Measurements from ENCODE around the gene CLEC19A.

DNA sequence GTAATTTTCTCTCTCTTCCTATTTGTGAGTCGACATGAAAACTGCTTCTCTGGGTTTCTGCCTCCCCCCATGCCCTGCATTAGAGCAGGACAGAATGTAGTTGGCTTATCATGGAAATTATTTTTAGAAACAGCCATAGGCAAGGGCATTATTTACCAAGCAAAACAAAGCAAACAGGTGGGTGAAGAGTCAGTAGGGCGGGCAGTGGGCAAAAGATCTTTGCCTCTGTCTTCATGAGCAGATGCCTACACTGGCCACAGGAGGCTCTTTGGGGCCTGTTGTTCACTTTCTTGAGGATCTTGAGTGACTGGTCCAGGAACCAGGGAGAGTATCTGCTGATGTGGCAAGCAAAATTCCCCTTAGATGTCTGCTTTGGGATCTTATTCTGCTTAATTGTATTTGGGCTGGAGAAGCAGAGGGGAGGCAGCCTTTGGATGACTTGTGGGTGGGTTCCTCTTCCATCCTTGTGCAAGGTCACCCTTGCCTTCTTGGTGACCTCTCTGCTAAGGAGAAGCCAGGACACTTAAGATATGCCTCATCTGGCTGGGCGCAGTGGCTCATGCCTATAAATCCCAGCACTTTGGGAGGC lies 42.5 kb upstream of the CLEC19A start:
- TF ChIP-seq TCF4 (CRISPR knock-in tag; IDR thresholded peaks at IDR 0.05; ENCODE audit: borderline replicate concordance) (no peak), GLIS3 (CRISPR knock-in tag; IDR thresholded peaks at IDR 0.05) (no peak), CSDC2 (CRISPR knock-in tag; IDR thresholded peaks at IDR 0.05) (no peak), ZNF8 (CRISPR knock-in tag; IDR thresholded peaks at IDR 0.05) (no peak), PPARA (CRISPR knock-in tag; IDR thresholded peaks at IDR 0.05; ENCODE audit: borderline replicate concordance) (no peak)
- TF ChIP-seq, protein P1, sequence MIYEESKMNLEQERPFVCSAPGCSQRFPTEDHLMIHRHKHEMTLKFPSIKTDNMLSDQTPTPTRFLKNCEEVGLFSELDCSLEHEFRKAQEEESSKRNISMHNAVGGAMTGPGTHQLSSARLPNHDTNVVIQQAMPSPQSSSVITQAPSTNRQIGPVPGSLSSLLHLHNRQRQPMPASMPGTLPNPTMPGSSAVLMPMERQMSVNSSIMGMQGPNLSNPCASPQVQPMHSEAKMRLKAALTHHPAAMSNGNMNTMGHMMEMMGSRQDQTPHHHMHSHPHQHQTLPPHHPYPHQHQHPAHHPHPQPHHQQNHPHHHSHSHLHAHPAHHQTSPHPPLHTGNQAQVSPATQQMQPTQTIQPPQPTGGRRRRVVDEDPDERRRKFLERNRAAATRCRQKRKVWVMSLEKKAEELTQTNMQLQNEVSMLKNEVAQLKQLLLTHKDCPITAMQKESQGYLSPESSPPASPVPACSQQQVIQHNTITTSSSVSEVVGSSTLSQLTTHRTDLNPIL (CRISPR knock-in tag; IDR thresholded peaks at IDR 0.05; ENCODE audit: low read depth) = no peak
- TF ChIP-seq, protein P2, sequence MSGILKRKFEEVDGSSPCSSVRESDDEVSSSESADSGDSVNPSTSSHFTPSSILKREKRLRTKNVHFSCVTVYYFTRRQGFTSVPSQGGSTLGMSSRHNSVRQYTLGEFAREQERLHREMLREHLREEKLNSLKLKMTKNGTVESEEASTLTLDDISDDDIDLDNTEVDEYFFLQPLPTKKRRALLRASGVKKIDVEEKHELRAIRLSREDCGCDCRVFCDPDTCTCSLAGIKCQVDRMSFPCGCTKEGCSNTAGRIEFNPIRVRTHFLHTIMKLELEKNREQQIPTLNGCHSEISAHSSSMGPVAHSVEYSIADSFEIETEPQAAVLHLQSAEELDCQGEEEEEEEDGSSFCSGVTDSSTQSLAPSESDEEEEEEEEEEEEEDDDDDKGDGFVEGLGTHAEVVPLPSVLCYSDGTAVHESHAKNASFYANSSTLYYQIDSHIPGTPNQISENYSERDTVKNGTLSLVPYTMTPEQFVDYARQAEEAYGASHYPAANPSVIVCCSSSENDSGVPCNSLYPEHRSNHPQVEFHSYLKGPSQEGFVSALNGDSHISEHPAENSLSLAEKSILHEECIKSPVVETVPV (CRISPR knock-in tag; IDR thresholded peaks at IDR 0.05) = no peak
- TF ChIP-seq, protein P3, sequence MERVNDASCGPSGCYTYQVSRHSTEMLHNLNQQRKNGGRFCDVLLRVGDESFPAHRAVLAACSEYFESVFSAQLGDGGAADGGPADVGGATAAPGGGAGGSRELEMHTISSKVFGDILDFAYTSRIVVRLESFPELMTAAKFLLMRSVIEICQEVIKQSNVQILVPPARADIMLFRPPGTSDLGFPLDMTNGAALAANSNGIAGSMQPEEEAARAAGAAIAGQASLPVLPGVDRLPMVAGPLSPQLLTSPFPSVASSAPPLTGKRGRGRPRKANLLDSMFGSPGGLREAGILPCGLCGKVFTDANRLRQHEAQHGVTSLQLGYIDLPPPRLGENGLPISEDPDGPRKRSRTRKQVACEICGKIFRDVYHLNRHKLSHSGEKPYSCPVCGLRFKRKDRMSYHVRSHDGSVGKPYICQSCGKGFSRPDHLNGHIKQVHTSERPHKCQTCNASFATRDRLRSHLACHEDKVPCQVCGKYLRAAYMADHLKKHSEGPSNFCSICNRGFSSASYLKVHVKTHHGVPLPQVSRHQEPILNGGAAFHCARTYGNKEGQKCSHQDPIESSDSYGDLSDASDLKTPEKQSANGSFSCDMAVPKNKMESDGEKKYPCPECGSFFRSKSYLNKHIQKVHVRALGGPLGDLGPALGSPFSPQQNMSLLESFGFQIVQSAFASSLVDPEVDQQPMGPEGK (CRISPR knock-in tag; IDR thresholded peaks at IDR 0.05; ENCODE audit: borderline replicate concordance) = no peak

Measured in SK-N-SH treated with all-trans-retinoic acid at 6 μM for 48 hours (cell line).